HG03571 (cell line): Measurements from ENCODE around the gene VPS39.

Source experiments
- ATAC-seq: cut with Tn5 transposase; IDR thresholded peaks from one replicate; pipeline ENCODE4 v1.9.1; 2021; ENCODE audit not compliant: unreplicated experiment

Gene VPS39

GRCh38 chr15:42202653-42203052 lies 5.5 kb downstream of the VPS39 start:
- ATAC-seq = no peak

GRCh38 chr15:42201801-42202200 lies 6.3 kb downstream of the VPS39 start:
- no peak for ATAC-seq

- no peak for ATAC-seq
These were observed 9.0 kb downstream of the VPS39 start for GRCh38 chr15:42199126-42199525.

GRCh38 chr15:42198516-42198915 lies 9.6 kb downstream of the VPS39 start:
- ATAC-seq = no peak

- ATAC-seq = no peak
These were observed 13.6 kb downstream of the VPS39 start for GRCh38 chr15:42194513-42194912.

- no peak for ATAC-seq
These were observed 14.7 kb downstream of the VPS39 start for GRCh38 chr15:42193383-42193782.

GRCh38 chr15:42191610-42192346 lies 16.3 kb downstream of the VPS39 start:
- ATAC-seq = no peak

GRCh38 chr15:42190370-42190769 lies 17.7 kb downstream of the VPS39 start:
- ATAC-seq = no peak

GRCh38 chr15:42185801-42186200 lies 22.3 kb downstream of the VPS39 start:
- no peak for ATAC-seq

- no peak for ATAC-seq
These were observed 23.4 kb downstream of the VPS39 start for GRCh38 chr15:42184736-42185135.

- ATAC-seq = no peak
These were observed 23.8 kb downstream of the VPS39 start for GRCh38 chr15:42184296-42184695.

- ATAC-seq = no peak
These were observed 25.1 kb downstream of the VPS39 start for GRCh38 chr15:42182961-42183360.

- ATAC-seq = no peak
These were observed 25.7 kb downstream of the VPS39 start for GRCh38 chr15:42182328-42182886.

- no peak for ATAC-seq
These were observed 30.0 kb downstream of the VPS39 start for GRCh38 chr15:42178056-42178455.

- no peak for ATAC-seq
These were observed 32.4 kb downstream of the VPS39 start for GRCh38 chr15:42175671-42176070.

GRCh38 chr15:42172475-42172874 lies 35.6 kb downstream of the VPS39 start:
- ATAC-seq = no peak

GRCh38 chr15:42171795-42172194 lies 36.3 kb downstream of the VPS39 start:
- no peak for ATAC-seq

GRCh38 chr15:42171122-42171521 lies 37.0 kb downstream of the VPS39 start:
- no peak for ATAC-seq

GRCh38 chr15:42166225-42166940 lies 41.7 kb downstream of the VPS39 start:
- ATAC-seq = no peak

- no peak for ATAC-seq
These were observed 43.0 kb downstream of the VPS39 start for GRCh38 chr15:42165106-42165505.

- ATAC-seq = no peak
These were observed 44.1 kb downstream of the VPS39 start for GRCh38 chr15:42163947-42164550.

GRCh38 chr15:42163291-42163690 lies 44.8 kb downstream of the VPS39 start:
- ATAC-seq = no peak
